Mucosa of descending colon (tissue), 3 donors: ENCODE measurements around the gene NPTN. TPM values are rescaled to one million over a fixed set of nuclear protein-coding genes. Genes with fewer than 3 reads are reported as not detected.

Source experiments
- ATAC-seq: fragments of 200-7000 bp; cut with Tn5 transposase; one replicate; pipeline ENCODE4 v1.9.1; 2020; ENCODE audit warnings: mild to moderate bottlenecking, moderate library complexity
- DNase-seq, 3 donors: peaks; one replicate each; pipeline ENCODE4 v3.0.0-alpha.2; 2020
- H3K36me3 ChIP-seq: fragments of 200-600 bp; one replicate; pipeline ENCODE4 v1.8.0; 2021; ENCODE audit warnings: low read depth, mild to moderate bottlenecking
- H3K4me1 ChIP-seq: fragments of 200-600 bp; one replicate; pipeline ENCODE4 v1.8.0; 2021; ENCODE audit warnings: low read depth, mild to moderate bottlenecking
- H3K4me3 ChIP-seq: fragments of 200-600 bp; one replicate; pipeline ENCODE4 v1.8.0; 2021; ENCODE audit warnings: mild to moderate bottlenecking
- H3K9me3 ChIP-seq: fragments of 200-600 bp; one replicate; pipeline ENCODE4 v1.8.0; 2021; ENCODE audit warnings: mild to moderate bottlenecking
- intact Hi-C, 2 donors: fragments of 100-400 bp; cut with DNase I in 1 of 2; cut with micrococcal nuclease in 1 of 2; formaldehyde crosslinking; loops; one replicate each; pipeline versions ENCODE4 v1.11.0 to v1.11.1; 2022; cut with DNase I, micrococcal nuclease
- total RNA-seq, 3 donors: library from RNA; stranded (reverse); fragmentation: NEBNext Ultra II Directional in 2 of 3; extraction: Animal tissue kit (Norgen Biotek cat#: 25700) in 2 of 3; gene quantifications; one replicate each; pipeline versions ENCODE4 v1.2.1 to v1.2.4, GENCODE V29; 2021 to 2023
- TF ChIP-seq, protein P1 (sequence below): fragments of 200-600 bp; IDR thresholded peaks from one replicate; pipeline ENCODE4 v1.8.0; 2022; ENCODE audit warnings: antibody characterized with exemption, mild to moderate bottlenecking
- donor health status: DM: no; HTN: no; CAD: no; lungs with moderate emphysema.
- donor health status: DM: no; HTN: no; CAD: no.
- donor health status: DM: no; HTN: yes; CAD: no.

NPTN gene
- total RNA-seq, 3 donors from 2014 or later, result 157 to 200 (median 168) TPM

DNA sequence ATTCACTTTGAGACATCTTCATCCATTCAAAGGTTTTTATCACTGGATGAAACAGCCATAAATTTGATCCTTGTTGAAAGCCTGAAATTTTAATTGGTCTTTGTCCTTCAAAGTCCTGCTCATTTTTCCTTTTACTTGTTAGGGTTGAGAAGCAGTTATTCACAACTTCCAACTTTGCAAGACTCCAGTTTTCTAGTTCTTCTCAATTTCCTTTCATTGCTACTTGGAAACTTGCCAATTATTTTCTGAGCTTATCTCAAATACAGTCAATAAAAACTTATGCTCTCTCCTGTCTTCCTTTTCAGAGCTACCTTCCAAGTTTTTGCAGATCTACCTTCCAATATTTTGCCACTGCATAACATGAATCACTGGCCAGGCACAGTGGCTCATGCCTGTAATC, 27.3 kb upstream of the NPTN start:
- TF ChIP-seq, protein P1, sequence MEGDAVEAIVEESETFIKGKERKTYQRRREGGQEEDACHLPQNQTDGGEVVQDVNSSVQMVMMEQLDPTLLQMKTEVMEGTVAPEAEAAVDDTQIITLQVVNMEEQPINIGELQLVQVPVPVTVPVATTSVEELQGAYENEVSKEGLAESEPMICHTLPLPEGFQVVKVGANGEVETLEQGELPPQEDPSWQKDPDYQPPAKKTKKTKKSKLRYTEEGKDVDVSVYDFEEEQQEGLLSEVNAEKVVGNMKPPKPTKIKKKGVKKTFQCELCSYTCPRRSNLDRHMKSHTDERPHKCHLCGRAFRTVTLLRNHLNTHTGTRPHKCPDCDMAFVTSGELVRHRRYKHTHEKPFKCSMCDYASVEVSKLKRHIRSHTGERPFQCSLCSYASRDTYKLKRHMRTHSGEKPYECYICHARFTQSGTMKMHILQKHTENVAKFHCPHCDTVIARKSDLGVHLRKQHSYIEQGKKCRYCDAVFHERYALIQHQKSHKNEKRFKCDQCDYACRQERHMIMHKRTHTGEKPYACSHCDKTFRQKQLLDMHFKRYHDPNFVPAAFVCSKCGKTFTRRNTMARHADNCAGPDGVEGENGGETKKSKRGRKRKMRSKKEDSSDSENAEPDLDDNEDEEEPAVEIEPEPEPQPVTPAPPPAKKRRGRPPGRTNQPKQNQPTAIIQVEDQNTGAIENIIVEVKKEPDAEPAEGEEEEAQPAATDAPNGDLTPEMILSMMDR, result no peak

DNA sequence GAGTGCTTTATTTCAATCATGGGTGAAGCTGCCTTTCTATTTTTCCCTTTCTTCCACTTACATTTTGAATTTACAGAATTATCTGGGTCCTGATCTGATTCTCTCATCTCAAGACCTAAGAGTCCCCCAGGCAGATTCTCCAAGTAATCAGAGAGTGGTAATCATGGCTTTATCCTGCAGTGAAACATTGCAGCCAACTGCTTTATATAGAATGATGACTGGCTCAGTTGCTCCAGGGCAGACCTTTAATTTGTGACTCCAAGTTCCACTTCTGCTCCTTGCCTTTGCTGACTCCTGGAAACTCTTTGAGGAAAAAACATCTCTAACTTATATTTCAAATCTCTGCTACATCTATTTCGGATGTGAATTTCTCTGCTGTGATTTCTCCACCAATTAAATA, 25.5 kb upstream of the NPTN start:
- intact Hi-C loops, result no loop called here
- TF ChIP-seq, protein P1, result no peak
- no peaks in the 10 kb centered on the region for H3K36me3 ChIP-seq
- H3K4me1 ChIP-seq, result no peaks in the 10 kb centered on the region
- ATAC-seq, result no peak
- no peak for DNase-seq
- H3K4me3 ChIP-seq, result no peak overlapping the region
- H3K9me3 ChIP-seq, result no peaks in the 10 kb centered on the region

More for the DNA sequence above, 27.3 kb upstream of the NPTN start:
- intact Hi-C loops, result no loop called here
- H3K9me3 ChIP-seq, result no peaks in the 10 kb centered on the region
- ATAC-seq, result no peak
- H3K4me1 ChIP-seq, result no peaks in the 10 kb centered on the region
- no peaks in the 10 kb centered on the region for H3K36me3 ChIP-seq
- no peak for DNase-seq
- H3K4me3 ChIP-seq, result no peak overlapping the region

DNA sequence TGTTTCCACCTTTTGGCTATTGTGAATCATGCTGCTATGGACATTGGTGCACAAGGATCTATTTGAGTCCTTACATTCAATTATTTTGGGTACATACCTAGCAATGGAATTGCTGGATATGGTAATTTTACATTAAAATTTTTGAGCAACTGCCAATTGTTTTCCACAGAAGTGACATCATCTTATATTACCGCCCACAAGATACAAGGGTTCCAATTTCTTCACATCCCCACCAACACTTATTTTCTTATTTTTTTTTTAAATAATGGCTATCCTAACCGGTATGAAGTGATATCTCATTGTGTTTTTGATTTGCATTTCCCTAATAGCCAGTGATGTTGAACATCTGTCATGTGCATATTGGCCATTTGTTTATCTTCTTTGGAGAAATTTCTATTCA, 22.5 kb upstream of the NPTN start:
- DNase-seq (no peak), ATAC-seq (no peak)
- H3K4me3 ChIP-seq, result no peak overlapping the region
- TF ChIP-seq, protein P1, result no peak
- no peaks in the 10 kb centered on the region for H3K36me3 ChIP-seq
- no peaks in the 10 kb centered on the region for H3K9me3 ChIP-seq
- intact Hi-C loops, result no loop called here
- H3K4me1 ChIP-seq, result no peaks in the 10 kb centered on the region

DNA sequence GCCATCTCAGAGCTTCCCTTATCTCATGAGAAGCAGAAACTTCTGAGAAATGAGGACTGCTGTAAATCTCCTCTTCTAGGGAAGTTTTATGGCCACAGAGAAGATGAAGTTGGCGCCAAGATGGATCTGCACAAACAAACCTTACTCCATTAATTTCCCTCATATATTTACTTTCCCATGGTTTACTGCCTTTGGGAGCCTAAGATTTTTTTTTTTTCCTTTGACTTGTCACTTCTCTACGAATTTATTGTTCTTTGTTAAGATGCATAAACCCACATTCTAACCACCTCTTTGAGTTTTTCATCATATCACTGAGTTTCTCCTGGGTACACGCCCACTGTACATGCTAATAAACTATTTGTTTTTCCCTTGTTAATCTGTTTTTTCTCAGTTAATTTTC, 21.5 kb upstream of the NPTN start:
- DNase-seq (no peak), ATAC-seq (no peak)
- Histone ChIP-seq H3K4me3 (no peak overlapping the region), H3K4me1 (no peaks in the 10 kb centered on the region), H3K9me3 (no peaks in the 10 kb centered on the region), H3K36me3 (no peaks in the 10 kb centered on the region)
- intact Hi-C loops, result no loop called here
- TF ChIP-seq, protein P1, result no peak

DNA sequence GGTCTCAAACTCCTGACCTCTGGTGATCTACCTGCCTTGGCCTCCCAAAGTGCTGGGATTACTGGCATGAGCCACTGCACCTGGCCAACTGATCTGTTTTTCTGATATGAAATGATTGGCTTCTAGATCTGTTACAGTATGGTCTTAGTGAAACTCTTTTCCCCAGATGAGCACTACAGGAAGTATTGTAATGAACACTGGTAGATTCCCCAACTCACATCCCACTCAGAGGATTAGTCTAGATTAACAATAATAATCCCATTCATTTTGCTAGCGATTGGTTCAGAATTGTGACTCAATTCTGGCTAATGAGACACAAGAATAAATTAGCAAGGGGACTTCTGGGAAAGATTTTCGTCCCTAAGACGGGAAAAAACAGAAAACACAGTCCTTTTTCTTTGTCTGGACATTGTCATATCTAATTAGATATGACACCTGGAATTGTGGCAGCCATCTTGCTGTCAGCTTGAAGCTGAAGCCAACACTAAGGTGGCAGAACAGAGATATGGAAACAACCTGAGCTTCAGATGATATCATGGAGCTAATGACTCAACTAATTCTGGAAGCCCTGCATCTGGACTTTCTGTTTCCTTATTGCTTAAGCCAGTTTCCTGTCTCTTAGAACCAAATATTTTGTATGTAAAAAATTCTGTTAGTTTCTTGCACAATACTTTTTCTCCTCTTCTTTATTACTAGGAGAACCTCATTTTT, 17.4 kb upstream of the NPTN start:
- ATAC-seq (no peak), DNase-seq (no peak)
- intact Hi-C loops, result no loop called here
- H3K9me3 ChIP-seq, result no peaks in the 10 kb centered on the region
- H3K4me3 ChIP-seq, result no peak overlapping the region
- TF ChIP-seq, protein P1, result no peak
- H3K36me3 ChIP-seq, result no peaks in the 10 kb centered on the region
- H3K4me1 ChIP-seq, result no peaks in the 10 kb centered on the region

DNA sequence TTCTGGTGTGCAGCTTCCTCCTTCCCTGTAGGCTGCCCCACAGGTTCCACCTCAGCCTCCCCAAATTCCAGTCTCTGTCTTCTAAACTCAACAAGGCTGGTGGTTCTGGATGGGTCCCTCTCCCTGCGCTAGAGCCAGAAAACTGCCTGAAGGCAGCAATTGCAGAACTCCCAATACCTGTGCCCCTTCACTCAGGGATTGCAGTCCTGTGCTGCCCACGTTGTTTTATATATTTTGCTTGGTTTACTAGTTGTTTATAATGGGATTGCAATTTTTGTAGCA, 14.8 kb upstream of the NPTN start:
- no peak overlapping the region for H3K4me3 ChIP-seq
- no peaks in the 10 kb centered on the region for H3K4me1 ChIP-seq
- H3K9me3 ChIP-seq, result no peaks in the 10 kb centered on the region
- intact Hi-C loops, result no loop called here
- ATAC-seq (no peak), DNase-seq (no peak)
- no peaks in the 10 kb centered on the region for H3K36me3 ChIP-seq
- TF ChIP-seq, protein P1, result no peak
